Keratinocyte (primary cell): Measurements from ENCODE around the gene NFIL3. TPM values are rescaled to one million over a fixed set of nuclear protein-coding genes. Genes with fewer than 3 reads are reported as not detected.
"Not testable (repeated sequence)": the region's sequence is repeated elsewhere in the genome, so short reads cannot be mapped to it uniquely, and the experiment has no call there.

Experiments used
- DNase-seq: peaks from one replicate; pipeline ENCODE4 v3.0.0-alpha.2; 2011; ENCODE audit warnings: low read depth, missing footprints, low spot score
- FAIRE-seq: peaks from 2 replicates; lab custom pipeline; 2011; peaks lifted over from hg19 to GRCh38; lab: Jason Lieb, UNC
- H2AFZ ChIP-seq: 2 replicates; pipeline ENCODE4 v1.6.0; 2012; ENCODE audit warnings: low read length, control low read depth, inconsistent platforms; ENCODE audit not compliant: control insufficient read depth
- H3K27ac ChIP-seq: 2 replicates; pipeline ENCODE4 v1.5.1; 2011; ENCODE audit warnings: low read length; ENCODE audit not compliant: control insufficient read depth, insufficient read depth
- H3K27me3 ChIP-seq: 3 replicates; pipeline ENCODE4 v1.6.0; 2011; ENCODE audit warnings: low read length; ENCODE audit not compliant: control insufficient read depth, insufficient read depth; ENCODE audit errors: extremely low read depth
- H3K36me3 ChIP-seq, 2 experiments: 2 replicates in 1 of 2; 3 replicates in 1 of 2; pipeline ENCODE4 v1.5.1; 2011; ENCODE audit warnings: low read length in 2 of 2, mild to moderate bottlenecking in 1 of 2; ENCODE audit not compliant: control insufficient read depth in 2 of 2, insufficient read depth in 2 of 2; ENCODE audit errors: extremely low read depth in 1 of 2
- H3K4me1 ChIP-seq: 3 replicates; pipeline ENCODE4 v1.5.1; 2011; ENCODE audit warnings: low read length; ENCODE audit not compliant: control insufficient read depth, insufficient read depth; ENCODE audit errors: extremely low read depth
- H3K4me2 ChIP-seq: 3 replicates; pipeline ENCODE4 v1.6.0; 2011; ENCODE audit warnings: low read depth, low read length; ENCODE audit not compliant: control insufficient read depth, insufficient read depth; ENCODE audit errors: extremely low read depth
- H3K4me3 ChIP-seq, 3 experiments: fragments of 200-600 bp in 1 of 3; sonication (generic) in 1 of 3; 2 replicates in 2 of 3; 3 replicates in 1 of 3; pipeline ENCODE4 v1.5.1; 2011 to 2016; ENCODE audit warnings: low read length in 3 of 3, mild to moderate bottlenecking in 3 of 3, control low read depth in 2 of 3, inconsistent platforms in 1 of 3, low read depth in 1 of 3, mixed read lengths in 1 of 3, mixed run types in 1 of 3, moderate library complexity in 1 of 3; ENCODE audit not compliant: control insufficient read depth in 2 of 3, insufficient read depth in 2 of 3; ENCODE audit errors: extremely low read depth in 1 of 3
- H3K79me2 ChIP-seq: 2 replicates; pipeline ENCODE4 v1.6.0; 2012; ENCODE audit warnings: low read length; ENCODE audit not compliant: control insufficient read depth, insufficient read depth
- H3K9ac ChIP-seq: 3 replicates; pipeline ENCODE4 v1.6.0; 2011; ENCODE audit warnings: low read length; ENCODE audit not compliant: control insufficient read depth, insufficient read depth; ENCODE audit errors: extremely low read depth
- H3K9me1 ChIP-seq: 3 replicates; pipeline ENCODE4 v1.6.0; 2011; ENCODE audit warnings: low read length; ENCODE audit not compliant: control insufficient read depth, insufficient read depth; ENCODE audit errors: extremely low read depth
- H3K9me3 ChIP-seq: 2 replicates; pipeline ENCODE4 v1.5.1; 2012; ENCODE audit warnings: low read depth, low read length; ENCODE audit not compliant: control insufficient read depth
- H4K20me1 ChIP-seq: 3 replicates; pipeline ENCODE4 v1.6.0; 2011; ENCODE audit warnings: low read length; ENCODE audit not compliant: control insufficient read depth, insufficient read depth; ENCODE audit errors: extremely low read depth
- EZH2 ChIP-seq: IDR thresholded peaks from one replicate; pipeline ENCODE4 v1.6.1; 2012; ENCODE audit warnings: inconsistent platforms, mild to moderate bottlenecking, low read length, moderate library complexity
- dilution Hi-C: fragments of 300-500 bp; cut with MboI; formaldehyde crosslinking; loops from one replicate; pipeline ENCODE4 v1.7.0; 2020; ENCODE audit warnings: low sequenced_read_pairs; ENCODE audit not compliant: extremely low pct_ligation_motif_present
- polyA plus RNA-seq, 5 experiments: library from polyadenylated mRNA; depleted of rRNA in 3 of 5; stranded (reverse) in 3 of 5; stranded (forward) in 1 of 5; unstranded in 1 of 5; fragments of >200 nt; gene quantifications; 1 replicate in 1 of 5; 2 replicates in 3 of 5; 3 replicates in 1 of 5; pipeline versions ENCODE4 v1.2.1 to v1.2.3, GENCODE V29; 2011 to 2012; ENCODE audit warnings: missing spikeins in 2 of 5, low read depth in 1 of 5, low replicate concordance in 1 of 5
- TF ChIP-seq, protein P1 (sequence below), 3 experiments: IDR thresholded peaks in 1 of 3; conservative IDR thresholded peaks in 1 of 3; optimal IDR thresholded peaks in 1 of 3; 2 replicates in 2 of 3; 3 replicates in 1 of 3; pipeline versions ENCODE3 to v1.5.1; 2011; ENCODE audit warnings: low read length in 3 of 3, mild to moderate bottlenecking in 3 of 3, moderate library complexity in 2 of 3, control low read depth in 1 of 3, inconsistent platforms in 1 of 3; ENCODE audit not compliant: insufficient read depth in 2 of 3; ENCODE audit errors: extremely low read depth in 1 of 3

Gene NFIL3
- polyA plus RNA-seq, 1 donor (not counting 4 experiments of a cell fraction or from before 2014, with no cell fraction given) = 9.3 TPM

DNA sequence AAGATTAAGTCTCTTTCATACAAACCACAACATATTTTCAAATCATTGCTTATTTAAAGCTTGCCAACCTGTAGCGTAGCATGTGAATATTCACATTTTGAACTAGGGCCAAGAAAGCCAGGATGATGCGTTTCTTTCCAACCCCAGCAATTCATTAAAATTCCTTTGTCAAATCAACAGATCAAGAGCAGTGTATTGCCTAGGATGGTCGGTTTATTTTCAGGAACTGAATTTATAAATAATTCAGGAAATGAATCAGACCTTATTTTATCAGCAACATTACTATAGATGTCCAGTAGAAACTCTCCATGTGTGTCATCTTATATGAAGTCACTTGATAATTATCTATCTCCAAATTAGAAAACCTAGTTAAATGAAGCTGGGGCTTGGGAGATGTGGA, 48.7 kb downstream of the NFIL3 start:
- TF ChIP-seq, protein P1, sequence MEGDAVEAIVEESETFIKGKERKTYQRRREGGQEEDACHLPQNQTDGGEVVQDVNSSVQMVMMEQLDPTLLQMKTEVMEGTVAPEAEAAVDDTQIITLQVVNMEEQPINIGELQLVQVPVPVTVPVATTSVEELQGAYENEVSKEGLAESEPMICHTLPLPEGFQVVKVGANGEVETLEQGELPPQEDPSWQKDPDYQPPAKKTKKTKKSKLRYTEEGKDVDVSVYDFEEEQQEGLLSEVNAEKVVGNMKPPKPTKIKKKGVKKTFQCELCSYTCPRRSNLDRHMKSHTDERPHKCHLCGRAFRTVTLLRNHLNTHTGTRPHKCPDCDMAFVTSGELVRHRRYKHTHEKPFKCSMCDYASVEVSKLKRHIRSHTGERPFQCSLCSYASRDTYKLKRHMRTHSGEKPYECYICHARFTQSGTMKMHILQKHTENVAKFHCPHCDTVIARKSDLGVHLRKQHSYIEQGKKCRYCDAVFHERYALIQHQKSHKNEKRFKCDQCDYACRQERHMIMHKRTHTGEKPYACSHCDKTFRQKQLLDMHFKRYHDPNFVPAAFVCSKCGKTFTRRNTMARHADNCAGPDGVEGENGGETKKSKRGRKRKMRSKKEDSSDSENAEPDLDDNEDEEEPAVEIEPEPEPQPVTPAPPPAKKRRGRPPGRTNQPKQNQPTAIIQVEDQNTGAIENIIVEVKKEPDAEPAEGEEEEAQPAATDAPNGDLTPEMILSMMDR (optimal IDR thresholded peaks at IDR 0.05 in 1 of 3, IDR thresholded peaks at IDR 0.05 in 1 of 3, conservative IDR thresholded peaks at IDR 0.05 in 1 of 3; ENCODE audit: extremely low read depth in 1 of 3, insufficient read depth in 2 of 3, low read length in 3 of 3) = no peak
- no peak for TF ChIP-seq EZH2
- no peak overlapping the region for H2AFZ ChIP-seq
- H3K27ac ChIP-seq = no peak overlapping the region
- dilution Hi-C loops = no loop called here
- FAIRE-seq (no peak), DNase-seq (no peak)
- H3K9ac ChIP-seq = no peak overlapping the region
- H3K9me3 ChIP-seq = no peaks in the 10 kb centered on the region
- H4K20me1 ChIP-seq = no peaks in the 10 kb centered on the region
- H3K9me1 ChIP-seq = no peaks in the 10 kb centered on the region
- peaks cover 3% of the 10 kb centered on the region for H3K4me1 ChIP-seq
- H3K4me3 ChIP-seq = no peak overlapping the region
- H3K36me3 ChIP-seq = no peaks in the 10 kb centered on the region
- H3K4me2 ChIP-seq = no peak overlapping the region
- H3K79me2 ChIP-seq = no peaks in the 10 kb centered on the region
- no peaks in the 10 kb centered on the region for H3K27me3 ChIP-seq

DNA sequence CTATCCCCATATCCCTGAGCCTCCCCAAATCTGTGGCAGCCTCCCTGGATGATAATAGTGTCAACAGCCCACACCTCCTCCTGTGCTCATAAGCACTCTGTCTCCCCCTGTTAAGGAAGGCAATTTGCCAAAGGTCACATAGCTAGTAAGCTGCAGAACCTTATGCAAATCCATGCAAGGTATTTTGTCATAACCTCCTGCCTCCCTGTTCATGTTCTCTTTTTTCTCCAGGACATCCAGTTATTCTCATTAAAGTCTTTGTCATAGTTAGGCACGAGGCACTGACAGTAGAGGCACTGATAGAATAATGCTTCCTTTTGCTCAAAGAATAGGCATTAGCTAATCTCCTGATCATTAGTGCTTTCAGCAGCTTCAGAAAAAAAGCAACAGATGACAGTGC, 51.7 kb downstream of the NFIL3 start:
- TF ChIP-seq EZH2 = no peak

DNA sequence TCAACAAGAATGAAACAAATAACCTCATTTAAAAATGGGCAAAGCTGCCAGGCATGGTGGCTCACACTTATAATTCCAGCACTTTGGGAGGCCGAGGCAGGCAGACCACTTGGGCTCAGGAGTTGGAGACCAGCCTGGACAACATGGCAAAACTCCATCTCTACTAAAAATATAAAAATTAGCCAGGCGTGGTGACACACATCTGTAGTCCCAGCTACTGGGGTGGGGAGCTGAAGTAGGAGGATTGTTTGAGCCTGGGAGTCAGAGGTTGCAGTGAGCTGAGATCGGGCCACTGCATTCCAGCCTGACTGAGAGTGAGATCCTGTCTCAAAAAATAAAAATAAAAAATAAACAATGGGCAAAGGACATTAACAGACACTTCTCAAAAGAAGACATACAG, 53.6 kb downstream of the NFIL3 start:
- dilution Hi-C loops, H3K79me2 ChIP-seq, H3K9ac ChIP-seq, H3K36me3 ChIP-seq, H3K4me3 ChIP-seq, H3K27ac ChIP-seq, H3K27me3 ChIP-seq, H3K4me1 ChIP-seq, H2AFZ ChIP-seq, H3K9me3 ChIP-seq, H3K9me1 ChIP-seq, H3K4me2 ChIP-seq, H4K20me1 ChIP-seq, FAIRE-seq, DNase-seq: not testable (repeated sequence)

More for the DNA sequence above, 51.7 kb downstream of the NFIL3 start:
- H3K27ac ChIP-seq = no peak overlapping the region
- dilution Hi-C loops = no loop called here
- H3K9me3 ChIP-seq = no peaks in the 10 kb centered on the region
- no peaks in the 10 kb centered on the region for H3K79me2 ChIP-seq
- H3K9ac ChIP-seq = no peak overlapping the region
- H3K36me3 ChIP-seq = no peaks in the 10 kb centered on the region
- H3K9me1 ChIP-seq = no peaks in the 10 kb centered on the region
- H3K4me3 ChIP-seq = no peak overlapping the region
- H3K4me1 ChIP-seq = peaks cover 3% of the 10 kb centered on the region
- no peak overlapping the region for H2AFZ ChIP-seq
- H4K20me1 ChIP-seq = no peaks in the 10 kb centered on the region
- FAIRE-seq (no peak), DNase-seq (no peak)
- H3K4me2 ChIP-seq = no peak overlapping the region
- H3K27me3 ChIP-seq = no peaks in the 10 kb centered on the region
